ENCODE results near the gene NDRG4.
"Not testable (repeated sequence)": the region's sequence is repeated elsewhere in the genome, so short reads cannot be mapped to it uniquely, and the experiment has no call there.

Gene NDRG4

GRCh38 chr16:58466396-58466795 lies 33.5 kb upstream of the NDRG4 start:
- DNase-seq: no peak

DNA sequence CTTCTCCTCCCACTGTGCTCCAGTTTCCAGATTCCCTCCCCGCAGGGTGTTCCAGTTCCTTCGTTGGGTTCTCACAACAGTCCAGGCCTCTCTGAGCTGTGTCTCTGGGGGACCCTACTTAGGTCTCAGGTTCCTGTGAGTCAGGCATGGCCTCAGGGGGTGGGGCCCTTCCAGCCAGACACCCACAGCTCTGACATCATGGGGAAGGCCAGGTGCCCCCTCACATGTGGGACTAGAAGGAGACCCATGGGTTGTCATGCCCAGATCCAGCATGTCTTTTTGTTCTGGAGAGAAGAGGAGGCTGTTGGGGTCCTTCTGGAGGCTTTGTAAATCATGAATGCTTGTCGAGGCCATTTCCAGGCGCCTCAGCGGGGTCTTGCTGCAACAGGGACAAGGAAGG lies 32.0 kb upstream of the NDRG4 start:
- no peak for DNase-seq

GRCh38 chr16:58471209-58471975 lies 28.6 kb upstream of the NDRG4 start:
- no peak for DNase-seq

- no peak for DNase-seq
Observed at GRCh38 chr16:58472266-58472665, 27.7 kb upstream of the NDRG4 start.

- no peak for DNase-seq
Observed at GRCh38 chr16:58472827-58473226, 27.1 kb upstream of the NDRG4 start.

DNA sequence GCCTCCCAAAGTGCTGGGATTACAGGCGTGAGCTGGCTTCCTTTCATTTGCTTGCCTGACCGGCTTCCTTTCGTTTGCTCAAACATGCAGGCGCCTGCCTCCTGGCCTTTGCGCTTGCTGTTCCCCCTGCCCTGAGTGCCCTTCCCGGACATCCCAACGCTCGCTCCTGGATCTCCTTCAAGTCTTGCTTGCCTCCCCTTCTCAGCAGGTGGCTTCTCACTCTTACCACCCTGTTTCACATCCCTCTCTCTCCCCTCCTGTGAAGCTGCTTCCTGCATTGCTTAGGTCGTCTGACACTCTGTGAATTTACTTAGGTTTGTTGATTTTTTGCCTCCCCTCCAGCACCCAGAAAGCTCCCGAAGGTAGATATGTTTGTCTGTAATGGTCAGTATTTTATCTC lies 25.6 kb upstream of the NDRG4 start:
- no peak for DNase-seq

DNA sequence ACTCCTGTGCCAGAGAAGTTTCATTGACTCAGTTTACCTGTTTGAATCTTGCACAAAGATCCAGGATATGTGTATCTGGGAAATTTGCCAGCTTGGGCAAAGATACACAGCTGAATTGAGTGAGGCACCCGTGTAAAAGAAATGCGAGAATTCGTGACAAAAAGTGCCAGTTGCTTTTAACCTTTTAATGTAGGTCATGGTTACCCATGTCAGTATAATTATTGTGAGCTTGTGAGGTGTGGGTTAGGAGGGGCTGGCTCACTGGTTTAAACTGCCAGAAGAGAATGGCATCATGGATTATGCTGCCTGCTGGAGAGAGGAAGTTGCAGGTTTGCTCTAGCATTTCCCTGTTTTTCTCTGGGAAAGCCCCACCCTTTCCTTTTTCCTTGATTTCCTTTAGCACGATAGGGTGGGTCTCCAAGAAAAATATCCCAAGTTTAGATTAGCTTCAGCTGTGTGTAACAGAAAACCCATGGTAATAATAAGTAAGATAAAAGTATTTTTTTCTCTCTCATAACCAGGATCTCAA lies 24.8 kb upstream of the NDRG4 start:
- no peak for DNase-seq

DNA sequence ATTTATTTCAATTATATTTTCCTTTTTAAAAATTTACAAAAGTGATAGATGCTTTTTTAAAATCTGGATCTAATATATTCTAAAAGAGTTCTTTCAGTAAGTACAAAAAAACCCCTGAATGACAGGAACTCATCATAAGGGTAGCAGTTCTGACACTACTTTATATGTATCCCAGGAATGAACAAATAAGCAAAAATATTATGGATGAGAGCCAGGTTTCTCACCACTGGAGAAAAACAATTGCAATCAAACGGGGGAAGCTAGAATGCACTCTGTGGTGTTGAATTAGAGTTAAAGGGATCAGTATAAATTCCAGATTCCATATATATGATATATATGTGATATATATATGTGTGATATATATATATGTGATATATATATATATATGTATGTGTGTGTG lies 23.2 kb upstream of the NDRG4 start:
- no peak for DNase-seq

- DNase-seq: no peak
Observed at GRCh38 chr16:58478427-58478826, 21.5 kb upstream of the NDRG4 start.

GRCh38 chr16:58481226-58481869 lies 18.6 kb upstream of the NDRG4 start:
- DNase-seq: no peak

DNA sequence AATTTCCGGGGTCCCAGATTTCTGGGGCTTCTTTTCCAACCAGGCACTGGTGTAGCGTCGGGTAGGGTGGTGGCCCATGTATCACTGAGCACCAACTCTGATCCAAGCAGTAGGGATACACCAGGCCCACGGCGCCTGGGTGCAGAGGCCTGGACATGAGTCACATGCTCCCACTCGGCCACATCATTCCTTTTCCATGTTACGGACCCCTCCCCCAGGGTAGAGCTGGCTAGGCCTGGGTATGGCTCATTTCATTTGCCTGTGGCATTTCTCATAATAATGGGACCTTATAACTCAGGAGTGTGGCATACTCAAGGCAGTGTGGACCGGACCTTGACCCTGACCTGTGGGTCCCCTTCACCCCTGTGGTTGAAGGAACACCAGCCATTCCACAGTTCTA lies 18.0 kb upstream of the NDRG4 start:
- DNase-seq: no peak

DNA sequence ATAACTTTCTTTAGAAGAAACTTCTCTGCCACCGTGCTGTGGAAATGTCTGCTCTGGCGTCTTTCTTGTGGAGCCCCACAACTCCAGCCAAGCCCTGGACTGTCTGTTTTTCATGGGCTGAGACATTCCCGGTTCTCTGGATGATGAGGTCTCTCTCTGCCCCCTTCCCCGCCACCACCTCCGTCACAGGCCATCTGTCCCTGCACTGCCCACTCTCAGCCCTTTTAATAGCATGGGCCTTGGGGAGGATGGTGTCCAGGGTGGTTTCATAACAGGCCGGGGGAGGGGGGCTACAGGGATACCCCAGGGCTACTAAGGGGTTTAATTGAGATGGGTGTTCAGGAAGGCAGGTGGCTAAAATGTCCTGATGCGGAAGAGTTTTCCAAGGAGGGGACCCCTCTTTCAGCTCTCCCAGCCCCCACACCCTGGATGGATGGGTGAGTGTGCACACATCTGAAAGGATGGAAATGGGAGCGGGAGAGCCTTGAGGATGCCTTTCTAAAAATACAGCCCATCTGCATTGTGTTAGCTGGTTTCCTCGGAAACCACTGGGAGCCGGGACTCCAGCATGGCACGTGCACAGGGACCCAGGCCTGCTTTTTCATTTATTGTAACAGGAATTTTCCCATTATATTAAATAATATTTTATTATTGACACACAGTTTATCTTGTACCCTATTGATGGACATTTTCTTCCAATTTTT lies 14.6 kb upstream of the NDRG4 start:
- DNase-seq: no peak

DNA sequence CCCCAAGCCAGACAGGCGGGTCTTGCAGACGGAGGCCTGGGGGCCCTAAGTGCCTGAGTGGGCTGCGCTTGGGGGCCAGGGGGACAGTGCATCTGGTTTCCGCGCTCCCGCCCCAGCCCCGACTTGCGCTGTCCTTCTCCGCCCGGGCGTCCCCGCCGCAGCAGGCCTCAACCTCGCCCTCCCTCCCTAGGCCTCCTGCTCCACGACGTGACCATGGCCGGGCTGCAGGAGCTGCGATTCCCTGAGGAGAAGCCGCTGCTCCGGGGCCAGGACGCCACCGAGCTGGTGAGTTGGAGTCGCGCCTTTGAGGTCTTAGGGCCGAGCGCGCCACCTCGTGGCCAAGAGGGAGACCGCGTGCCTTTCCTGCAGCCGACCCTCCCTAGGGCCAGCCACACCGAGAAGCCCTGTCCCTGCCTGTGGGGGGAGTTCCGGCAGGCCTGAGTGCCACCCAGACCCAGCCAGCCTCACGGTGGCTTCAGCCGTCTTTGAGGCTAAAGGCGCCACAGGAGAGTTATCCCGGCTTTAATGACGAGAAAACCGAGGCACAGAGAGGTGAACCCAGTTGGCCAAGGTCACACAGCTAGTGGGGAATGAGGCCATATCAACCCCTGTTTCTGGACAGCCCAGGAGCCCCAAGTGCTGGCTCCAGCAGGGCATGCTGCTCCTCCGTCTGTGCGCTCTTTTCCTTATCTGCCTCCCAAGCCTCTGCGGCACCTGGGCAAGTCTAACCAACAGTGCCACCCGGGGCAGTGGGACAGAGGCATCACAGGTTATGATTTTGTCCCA lies 12.2 kb upstream of the NDRG4 start:
- DNase-seq: peak; percentile 83

- no peak for DNase-seq
Observed at GRCh38 chr16:58488531-58488930, 11.4 kb upstream of the NDRG4 start.

- no peak for DNase-seq
Observed at GRCh38 chr16:58490065-58490464, 9.9 kb upstream of the NDRG4 start.

DNA sequence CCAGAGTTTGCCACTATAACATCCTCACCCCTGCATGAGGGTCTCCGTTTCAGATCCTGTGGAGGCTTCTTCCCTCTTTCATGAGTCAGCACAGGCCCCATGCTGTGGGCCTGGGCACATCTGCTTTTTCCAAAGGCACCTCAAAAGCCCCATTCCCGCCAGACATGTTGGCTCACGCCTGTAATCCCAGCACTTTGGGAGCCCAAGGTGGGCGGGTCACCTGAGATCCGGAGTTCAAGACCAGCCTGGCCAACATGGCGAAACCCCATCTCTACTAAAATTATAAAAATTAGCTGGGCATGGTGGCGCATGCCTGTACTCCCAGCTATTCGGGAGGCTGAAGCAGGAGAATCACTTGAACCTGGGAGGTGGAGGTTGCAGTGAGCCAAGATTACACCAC lies 9.4 kb upstream of the NDRG4 start:
- DNase-seq: not testable (repeated sequence)

- DNase-seq: no peak
Observed at GRCh38 chr16:58492066-58492465, 7.9 kb upstream of the NDRG4 start.

- no peak for DNase-seq
Observed at GRCh38 chr16:58492735-58493134, 7.2 kb upstream of the NDRG4 start.

DNA sequence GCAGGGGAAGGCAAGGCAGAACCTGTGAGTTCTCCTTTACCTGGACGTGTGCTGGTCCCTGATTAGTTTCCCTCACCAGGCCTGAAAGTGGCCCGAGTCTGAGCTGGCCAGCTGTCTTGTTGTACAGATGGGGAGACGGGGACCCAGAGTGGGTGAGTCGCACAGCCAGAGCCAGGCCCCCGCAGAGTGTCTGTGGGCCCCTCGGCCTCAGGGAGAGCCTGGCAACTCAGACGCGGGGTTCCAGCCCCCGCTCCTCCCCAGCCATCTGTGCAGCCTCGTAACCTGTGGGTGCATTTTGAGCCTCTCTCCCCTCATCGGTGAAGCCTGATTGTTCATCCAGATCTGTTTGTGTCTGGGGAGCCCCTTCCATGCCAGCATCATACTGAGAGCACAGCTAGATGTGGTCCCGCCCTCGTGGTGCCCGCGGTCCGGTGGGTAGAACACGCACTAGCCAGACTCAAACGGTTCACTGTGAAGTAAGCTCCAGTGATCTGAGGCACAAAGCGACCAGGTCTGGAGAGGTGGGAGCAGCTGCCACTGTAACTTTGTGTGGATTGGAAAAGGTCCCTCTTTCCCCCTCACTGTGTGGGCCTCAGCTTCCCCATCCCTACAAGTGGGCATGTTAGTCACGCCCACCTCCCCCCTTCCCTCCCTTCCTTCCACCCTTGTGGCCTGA lies 6.0 kb upstream of the NDRG4 start:
- DNase-seq: no peak

GRCh38 chr16:58494981-58495520 lies 4.9 kb upstream of the NDRG4 start:
- DNase-seq: peak; percentile 80

DNA sequence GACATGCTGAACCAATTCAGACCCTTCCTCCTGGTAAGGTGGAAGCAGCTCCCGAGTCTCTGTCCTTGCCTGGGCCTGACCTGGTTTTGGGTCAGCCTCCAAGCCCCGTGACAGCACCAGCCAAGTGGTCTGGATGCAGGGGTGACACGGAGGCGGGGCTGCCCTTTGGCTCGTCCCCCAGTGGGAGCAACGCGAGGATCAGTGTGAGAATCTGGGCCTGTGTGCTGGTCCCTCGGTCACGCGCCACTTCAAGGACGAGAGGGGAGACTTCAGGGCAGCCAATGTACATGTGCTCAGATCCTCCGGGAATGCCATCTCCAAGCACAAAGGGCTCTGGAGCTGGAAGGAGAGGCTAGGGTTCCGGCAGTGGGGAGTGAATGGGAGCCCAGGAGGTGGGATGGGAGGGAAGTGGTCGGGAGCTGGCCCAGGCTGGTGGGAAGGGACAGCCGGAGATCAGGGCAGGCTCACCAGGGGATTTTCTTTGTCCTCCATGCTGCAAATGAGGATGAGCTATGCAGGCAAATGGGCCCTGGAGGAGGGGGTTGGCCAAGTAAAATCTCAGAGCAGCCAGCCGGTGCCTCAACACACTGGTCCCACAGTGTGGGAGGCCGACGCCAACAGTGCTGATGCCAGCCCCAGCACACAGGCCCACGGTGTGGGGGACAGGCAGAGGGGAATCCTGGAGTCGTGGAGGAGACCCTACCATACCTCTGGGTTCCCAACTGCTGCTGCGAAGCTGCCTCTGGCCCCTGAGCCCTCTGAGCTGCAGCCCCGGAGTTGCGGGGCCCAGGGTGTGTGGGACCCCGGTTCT lies 4.2 kb upstream of the NDRG4 start:
- DNase-seq: no peak
